Left lung (tissue), 10 donors: ENCODE data around the gene IRAG1. TPM values are rescaled to one million over a fixed set of nuclear protein-coding genes. Genes with fewer than 3 reads are reported as not detected.

Experiments
- ATAC-seq: fragments of 200-7000 bp; cut with Tn5 transposase; one replicate; pipeline ENCODE4 v1.9.1; 2020; ENCODE audit warnings: moderate library complexity
- DNase-seq, 4 donors: peaks; one replicate each; pipeline ENCODE4 v3.0.0-alpha.2; 2013 to 2020
- H3K27ac ChIP-seq, 2 donors: fragments of 200-600 bp; sonication (generic) in 1 of 2; one replicate each; pipeline versions ENCODE4 v1.5.0 to v1.8.0; 2020 to 2021
- H3K27me3 ChIP-seq, 2 donors: fragments of 200-600 bp; sonication (generic) in 1 of 2; one replicate each; pipeline versions ENCODE4 v1.5.0 to v1.8.0; 2020 to 2021
- H3K36me3 ChIP-seq, 2 donors: fragments of 200-600 bp; sonication (generic) in 1 of 2; one replicate each; pipeline versions ENCODE4 v1.5.0 to v1.8.0; 2020 to 2021
- H3K4me1 ChIP-seq, 2 donors: fragments of 200-600 bp; one replicate each; pipeline ENCODE4 v1.8.0; 2021
- H3K4me3 ChIP-seq, 2 donors: fragments of 200-600 bp; sonication (generic) in 1 of 2; one replicate each; pipeline versions ENCODE4 v1.5.0 to v1.8.0; 2020 to 2021; ENCODE audit warnings: mild to moderate bottlenecking in 1 of 2
- H3K9me3 ChIP-seq, 2 donors: fragments of 200-600 bp; sonication (generic) in 1 of 2; one replicate each; pipeline versions ENCODE4 v1.5.0 to v1.8.0; 2020 to 2021
- intact Hi-C, 2 donors: fragments of 100-400 bp; cut with DNase I; formaldehyde crosslinking; loops; one replicate each; pipeline versions ENCODE4 v1.11.2 to v1.14.2; 2022
- polyA plus RNA-seq, 6 donors: library from polyadenylated mRNA; unstranded; fragments of 120-200 nt; gene quantifications; one replicate each; pipeline ENCODE4 v1.2.1, GENCODE V29; 2013; ENCODE audit not compliant: insufficient read length in 6 of 6
- total RNA-seq, 2 donors: library from RNA; stranded (reverse); fragmentation: NEBNext Ultra II Directional; extraction: Animal tissue kit (Norgen Biotek cat#: 25700); gene quantifications; one replicate each; pipeline ENCODE4 v1.2.1, GENCODE V29; 2021
- TF ChIP-seq, protein P1 (sequence below), 2 donors: fragments of 200-600 bp; sonication (generic) in 1 of 2; IDR thresholded peaks; one replicate each; pipeline versions ENCODE4 v1.5.0 to v1.8.0; 2021; ENCODE audit warnings: antibody characterized with exemption in 2 of 2
- donor health status: DM: no; HTN: yes; CAD: no.
- donor health status: DM: no; HTN: no; CAD: no.

Gene IRAG1
- total and polyA plus RNA-seq, 8 donors, result 11.4 to 17.8 (median 16.7) TPM

DNA sequence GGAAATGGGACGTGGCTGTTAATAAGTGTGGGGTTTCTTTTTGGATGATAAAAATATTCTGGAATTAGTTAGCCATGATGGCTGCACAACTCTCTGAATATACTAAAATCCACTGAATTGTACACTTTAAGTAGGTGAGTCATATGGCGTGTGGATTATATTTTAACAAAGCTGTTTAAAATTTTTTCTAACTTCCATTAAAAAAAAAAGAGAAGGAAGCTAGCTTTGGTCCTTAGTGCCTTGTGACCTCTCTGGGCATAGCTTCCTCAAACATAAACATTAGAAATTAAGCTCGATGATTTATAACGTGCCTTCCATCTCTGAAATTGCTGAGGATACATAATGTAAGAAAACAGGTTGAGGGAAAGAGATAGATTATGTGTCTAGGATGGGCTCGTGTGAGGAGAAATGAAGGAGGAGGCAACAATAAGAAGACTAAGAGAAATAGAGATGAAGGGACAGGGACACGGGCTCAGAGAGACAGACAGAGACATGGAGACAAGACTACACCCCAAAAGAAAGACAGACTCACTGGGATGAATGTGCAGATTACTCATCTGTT lies 20.0 kb downstream of the IRAG1 start:
- Histone ChIP-seq H3K9me3 (no peaks in the 10 kb centered on the region), H3K36me3 (no peaks in the 10 kb centered on the region), H3K4me3 (no peak overlapping the region), H3K27me3 (peaks cover 0 to 9% of the 10 kb centered on the region in 2 donors), H3K4me1 (peaks cover 19 to 40% of the 10 kb centered on the region in 2 donors), H3K27ac (peak overlapping the region in 1 of 2 donors; percentile 69)
- no peak for ATAC-seq
- intact Hi-C loops, result no loop called here
- TF ChIP-seq, protein P1, sequence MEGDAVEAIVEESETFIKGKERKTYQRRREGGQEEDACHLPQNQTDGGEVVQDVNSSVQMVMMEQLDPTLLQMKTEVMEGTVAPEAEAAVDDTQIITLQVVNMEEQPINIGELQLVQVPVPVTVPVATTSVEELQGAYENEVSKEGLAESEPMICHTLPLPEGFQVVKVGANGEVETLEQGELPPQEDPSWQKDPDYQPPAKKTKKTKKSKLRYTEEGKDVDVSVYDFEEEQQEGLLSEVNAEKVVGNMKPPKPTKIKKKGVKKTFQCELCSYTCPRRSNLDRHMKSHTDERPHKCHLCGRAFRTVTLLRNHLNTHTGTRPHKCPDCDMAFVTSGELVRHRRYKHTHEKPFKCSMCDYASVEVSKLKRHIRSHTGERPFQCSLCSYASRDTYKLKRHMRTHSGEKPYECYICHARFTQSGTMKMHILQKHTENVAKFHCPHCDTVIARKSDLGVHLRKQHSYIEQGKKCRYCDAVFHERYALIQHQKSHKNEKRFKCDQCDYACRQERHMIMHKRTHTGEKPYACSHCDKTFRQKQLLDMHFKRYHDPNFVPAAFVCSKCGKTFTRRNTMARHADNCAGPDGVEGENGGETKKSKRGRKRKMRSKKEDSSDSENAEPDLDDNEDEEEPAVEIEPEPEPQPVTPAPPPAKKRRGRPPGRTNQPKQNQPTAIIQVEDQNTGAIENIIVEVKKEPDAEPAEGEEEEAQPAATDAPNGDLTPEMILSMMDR (IDR thresholded peaks at IDR 0.05), result no peak
- no peak for DNase-seq

DNA sequence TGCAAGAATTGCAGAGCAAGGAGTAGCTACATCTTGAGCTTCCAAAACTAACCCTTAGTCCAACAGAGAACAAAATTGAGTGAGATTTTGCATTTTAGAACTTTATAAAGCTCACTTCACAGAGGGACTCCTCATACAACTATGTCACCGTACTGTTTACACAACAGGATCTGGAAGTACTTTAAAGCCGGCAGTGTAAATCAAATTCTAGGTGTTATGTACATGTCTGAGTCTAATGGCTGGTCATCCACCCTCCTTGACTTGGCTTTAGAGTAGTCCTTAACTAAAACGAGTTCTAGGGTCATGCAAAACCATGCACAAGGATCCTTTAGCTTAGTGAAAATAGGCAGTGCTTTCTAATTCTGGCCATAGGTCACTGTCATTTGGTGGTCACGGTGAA lies 23.5 kb downstream of the IRAG1 start:
- H3K27me3 ChIP-seq, result peaks cover 0 to 9% of the 10 kb centered on the region in 2 donors
- DNase-seq, result no peak
- ATAC-seq, result peak; percentile 67
- H3K27ac ChIP-seq, result peak overlapping the region in 1 of 2 donors; percentile 53
- TF ChIP-seq, protein P1 (IDR thresholded peaks at IDR 0.05), result no peak
- no peaks in the 10 kb centered on the region for H3K36me3 ChIP-seq
- H3K9me3 ChIP-seq, result no peaks in the 10 kb centered on the region
- H3K4me3 ChIP-seq, result no peak overlapping the region
- intact Hi-C loops, result no loop called here
- H3K4me1 ChIP-seq, result peaks cover 14 to 43% of the 10 kb centered on the region in 2 donors

DNA sequence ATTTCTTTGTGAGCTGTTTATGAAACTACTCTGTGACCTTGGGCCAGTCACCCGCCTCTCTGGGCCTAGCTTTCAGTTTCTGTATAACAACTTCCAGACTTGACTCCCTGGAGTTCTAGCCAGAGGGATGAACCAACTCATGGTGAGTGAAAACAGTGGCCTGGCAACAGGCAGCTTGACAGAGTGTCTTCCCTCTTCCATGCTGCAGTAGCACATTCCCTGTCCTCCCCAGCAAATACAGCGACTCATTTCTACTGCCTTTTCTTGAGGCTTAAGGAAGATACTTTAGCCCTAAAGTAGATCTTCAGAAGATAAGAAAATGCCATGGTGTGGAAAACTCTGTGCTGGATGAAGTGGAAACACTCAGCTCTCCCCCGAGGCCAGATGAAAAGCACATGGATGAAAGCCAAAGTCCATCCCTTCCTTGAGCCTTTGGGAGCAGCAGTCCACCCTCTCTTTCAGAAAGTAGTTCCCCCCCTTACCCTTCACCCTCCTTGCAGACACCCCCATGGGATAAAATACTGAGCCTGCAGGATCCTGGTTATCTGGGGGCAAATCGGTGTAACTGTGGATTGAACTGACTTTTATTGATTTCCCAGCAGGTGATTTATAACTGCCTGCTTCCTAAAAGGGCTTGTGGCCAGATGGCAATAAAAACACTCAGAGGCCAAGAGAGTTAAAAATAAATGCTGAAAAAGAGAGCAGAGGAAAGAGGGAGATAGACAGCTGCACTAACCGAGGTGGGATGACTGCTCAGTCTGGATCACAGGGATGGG lies 24.1 kb downstream of the IRAG1 start:
- Histone ChIP-seq H3K27ac (peak overlapping the region; percentile 20 to 53), H3K36me3 (no peaks in the 10 kb centered on the region), H3K4me1 (peaks cover 10 to 36% of the 10 kb centered on the region in 2 donors), H3K9me3 (no peaks in the 10 kb centered on the region), H3K4me3 (no peak overlapping the region), H3K27me3 (peaks cover 0 to 3% of the 10 kb centered on the region in 2 donors)
- TF ChIP-seq, protein P1 (IDR thresholded peaks at IDR 0.05), result no peak
- no peak for DNase-seq
- intact Hi-C loops, result no loop called here
- peak; percentile 32 for ATAC-seq

DNA sequence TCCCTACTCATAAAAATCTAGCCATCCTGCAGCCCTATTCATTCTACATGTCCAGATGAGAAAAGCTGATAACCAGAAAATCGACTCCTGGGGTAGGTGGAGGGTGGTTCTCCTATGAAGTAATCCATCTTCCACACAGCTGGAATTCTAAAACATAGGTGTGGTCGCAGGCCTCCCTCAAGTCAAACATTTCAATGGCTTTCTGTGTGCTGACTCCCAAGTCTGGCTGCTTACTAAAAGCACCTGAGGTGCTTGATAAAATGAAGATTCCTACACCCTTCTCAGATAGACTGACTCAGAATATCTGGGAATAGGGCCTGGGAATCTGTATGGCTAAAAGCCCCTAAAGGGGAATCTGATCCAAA lies 26.1 kb downstream of the IRAG1 start:
- intact Hi-C loops, result no loop called here
- Histone ChIP-seq H3K27ac (no peak overlapping the region), H3K36me3 (no peaks in the 10 kb centered on the region), H3K4me3 (no peak overlapping the region), H3K27me3 (no peaks in the 10 kb centered on the region), H3K9me3 (no peaks in the 10 kb centered on the region), H3K4me1 (peaks cover 10 to 30% of the 10 kb centered on the region in 2 donors)
- DNase-seq, result no peak
- no peak for ATAC-seq
- TF ChIP-seq, protein P1 (IDR thresholded peaks at IDR 0.05), result no peak
